WI38 (cell line): Measurements from ENCODE around the gene B3GNT3.
"Not testable (repeated sequence)": the region's sequence is repeated elsewhere in the genome, so short reads cannot be mapped to it uniquely, and the experiment has no call there.

Source experiments
- H3K4me3 ChIP-seq: 2 replicates; pipeline ENCODE4 v1.5.1; 2011; ENCODE audit warnings: low read depth, mild to moderate bottlenecking, control low read depth, low read length
- TF ChIP-seq, protein P1 (sequence below): IDR thresholded peaks from 2 replicates; pipeline ENCODE4 v1.5.1; 2012; ENCODE audit warnings: low read depth, mild to moderate bottlenecking, control low read depth, low read length

Gene B3GNT3

DNA sequence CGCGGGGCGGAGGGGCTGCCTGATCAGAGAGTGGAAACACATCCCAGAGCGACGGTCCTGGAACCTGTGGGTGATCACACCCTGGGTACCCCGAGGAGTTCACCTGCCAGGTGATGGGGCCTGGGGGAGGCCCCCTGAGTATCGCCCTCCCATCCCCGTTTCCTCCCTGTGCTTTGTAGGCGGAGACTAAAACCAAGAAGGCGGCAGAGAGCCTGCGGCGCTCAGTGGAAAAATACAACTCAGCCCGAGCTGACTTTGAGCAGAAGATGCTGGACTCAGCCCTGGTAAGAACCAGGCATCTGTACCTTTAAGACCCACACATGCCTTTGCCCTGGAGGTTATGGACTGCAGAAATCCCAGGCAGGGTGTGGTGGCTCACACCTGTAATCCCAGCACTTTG is 24.3 kb upstream of the B3GNT3 start:
- TF ChIP-seq, protein P1, sequence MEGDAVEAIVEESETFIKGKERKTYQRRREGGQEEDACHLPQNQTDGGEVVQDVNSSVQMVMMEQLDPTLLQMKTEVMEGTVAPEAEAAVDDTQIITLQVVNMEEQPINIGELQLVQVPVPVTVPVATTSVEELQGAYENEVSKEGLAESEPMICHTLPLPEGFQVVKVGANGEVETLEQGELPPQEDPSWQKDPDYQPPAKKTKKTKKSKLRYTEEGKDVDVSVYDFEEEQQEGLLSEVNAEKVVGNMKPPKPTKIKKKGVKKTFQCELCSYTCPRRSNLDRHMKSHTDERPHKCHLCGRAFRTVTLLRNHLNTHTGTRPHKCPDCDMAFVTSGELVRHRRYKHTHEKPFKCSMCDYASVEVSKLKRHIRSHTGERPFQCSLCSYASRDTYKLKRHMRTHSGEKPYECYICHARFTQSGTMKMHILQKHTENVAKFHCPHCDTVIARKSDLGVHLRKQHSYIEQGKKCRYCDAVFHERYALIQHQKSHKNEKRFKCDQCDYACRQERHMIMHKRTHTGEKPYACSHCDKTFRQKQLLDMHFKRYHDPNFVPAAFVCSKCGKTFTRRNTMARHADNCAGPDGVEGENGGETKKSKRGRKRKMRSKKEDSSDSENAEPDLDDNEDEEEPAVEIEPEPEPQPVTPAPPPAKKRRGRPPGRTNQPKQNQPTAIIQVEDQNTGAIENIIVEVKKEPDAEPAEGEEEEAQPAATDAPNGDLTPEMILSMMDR: no peak
- H3K4me3 ChIP-seq: no peak overlapping the region

DNA sequence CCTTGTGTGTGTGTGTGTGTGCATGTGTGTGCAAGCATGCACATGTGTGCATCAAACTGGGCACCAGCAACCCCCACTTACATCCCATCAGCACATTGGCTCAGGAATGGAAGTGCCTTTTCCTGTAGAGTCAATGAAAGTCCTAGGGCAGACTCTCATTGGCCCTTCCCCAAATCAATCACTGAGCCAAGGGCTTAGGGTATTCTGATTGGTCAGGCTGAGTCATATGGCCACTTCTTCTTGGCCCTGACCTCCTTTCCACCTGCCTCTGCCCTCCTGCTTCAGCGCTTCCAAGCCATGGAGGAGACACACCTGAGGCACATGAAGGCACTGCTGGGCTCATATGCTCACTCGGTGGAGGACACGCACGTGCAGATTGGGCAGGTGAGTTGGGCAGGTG is 22.8 kb upstream of the B3GNT3 start:
- H3K4me3 ChIP-seq: no peak overlapping the region
- TF ChIP-seq, protein P1: no peak

- TF ChIP-seq, protein P1: peak; percentile 88
- no peak overlapping the region for H3K4me3 ChIP-seq
These were observed 19.6 kb upstream of the B3GNT3 start for GRCh38 chr19:17775245-17775927.

GRCh38 chr19:17775991-17776803 is 18.7 kb upstream of the B3GNT3 start:
- TF ChIP-seq, protein P1: no peak
- H3K4me3 ChIP-seq: no peak overlapping the region

GRCh38 chr19:17777840-17778239 is 17.1 kb upstream of the B3GNT3 start:
- not testable (repeated sequence) for H3K4me3 ChIP-seq

- TF ChIP-seq, protein P1: no peak
- no peak overlapping the region for H3K4me3 ChIP-seq
These were observed 16.5 kb upstream of the B3GNT3 start for GRCh38 chr19:17778251-17778967.

GRCh38 chr19:17778968-17779929 is 15.7 kb upstream of the B3GNT3 start:
- TF ChIP-seq, protein P1: no peak
- no peak overlapping the region for H3K4me3 ChIP-seq
